Breast epithelium (tissue), 3 donors: ENCODE measurements around the gene MBD3L3.

Experiments used
- POLR2A ChIP-seq: fragments of 450-650 bp; IDR thresholded peaks from one replicate; pipeline ENCODE4 v1.6.1; 2016; ENCODE audit warnings: antibody characterized with exemption, mild to moderate bottlenecking, moderate library complexity
- TF ChIP-seq, protein P1 (sequence below), 3 donors: fragments of 450-650 bp; IDR thresholded peaks; one replicate each; pipeline ENCODE4 v1.5.1; 2016 to 2017; ENCODE audit warnings: antibody characterized with exemption in 3 of 3, mild to moderate bottlenecking in 3 of 3, moderate library complexity in 3 of 3

DNA sequence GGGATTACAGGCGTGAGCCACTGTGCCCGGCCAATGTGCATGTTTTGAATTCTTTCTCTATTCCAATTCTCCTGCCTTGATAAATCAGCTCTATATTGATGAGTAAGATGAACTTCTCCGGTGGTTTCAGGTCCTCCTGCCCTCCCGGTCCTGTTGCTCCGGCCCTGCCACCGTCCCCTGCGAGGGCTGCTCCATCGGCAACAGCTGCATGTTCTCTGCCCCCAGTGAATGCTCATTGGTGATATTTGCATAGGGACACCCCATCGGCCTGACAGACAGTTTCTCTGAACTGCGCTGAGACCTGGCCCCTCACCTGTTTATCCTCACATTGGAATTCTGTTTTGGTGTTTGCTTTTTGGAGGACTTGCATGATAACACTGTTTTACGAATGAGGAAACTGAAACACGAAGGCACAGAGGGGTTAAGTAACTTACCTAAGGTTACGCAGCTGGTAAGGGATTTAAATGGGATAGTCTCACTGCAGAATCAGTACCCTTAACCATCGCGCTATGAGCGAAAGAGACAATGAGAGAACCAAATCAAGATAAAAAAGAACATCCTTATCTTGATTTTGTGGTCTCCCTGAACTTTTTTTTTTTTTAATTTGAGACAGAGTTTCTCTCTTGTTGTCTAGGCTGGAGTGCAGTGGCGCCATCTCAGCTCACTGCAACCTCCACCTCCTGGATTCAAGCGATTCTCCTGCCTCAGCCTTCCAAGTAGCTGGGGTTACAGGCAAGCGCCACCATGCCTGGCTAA is 43.2 kb upstream of the MBD3L3 start:
- no peak for TF ChIP-seq POLR2A
- TF ChIP-seq, protein P1, sequence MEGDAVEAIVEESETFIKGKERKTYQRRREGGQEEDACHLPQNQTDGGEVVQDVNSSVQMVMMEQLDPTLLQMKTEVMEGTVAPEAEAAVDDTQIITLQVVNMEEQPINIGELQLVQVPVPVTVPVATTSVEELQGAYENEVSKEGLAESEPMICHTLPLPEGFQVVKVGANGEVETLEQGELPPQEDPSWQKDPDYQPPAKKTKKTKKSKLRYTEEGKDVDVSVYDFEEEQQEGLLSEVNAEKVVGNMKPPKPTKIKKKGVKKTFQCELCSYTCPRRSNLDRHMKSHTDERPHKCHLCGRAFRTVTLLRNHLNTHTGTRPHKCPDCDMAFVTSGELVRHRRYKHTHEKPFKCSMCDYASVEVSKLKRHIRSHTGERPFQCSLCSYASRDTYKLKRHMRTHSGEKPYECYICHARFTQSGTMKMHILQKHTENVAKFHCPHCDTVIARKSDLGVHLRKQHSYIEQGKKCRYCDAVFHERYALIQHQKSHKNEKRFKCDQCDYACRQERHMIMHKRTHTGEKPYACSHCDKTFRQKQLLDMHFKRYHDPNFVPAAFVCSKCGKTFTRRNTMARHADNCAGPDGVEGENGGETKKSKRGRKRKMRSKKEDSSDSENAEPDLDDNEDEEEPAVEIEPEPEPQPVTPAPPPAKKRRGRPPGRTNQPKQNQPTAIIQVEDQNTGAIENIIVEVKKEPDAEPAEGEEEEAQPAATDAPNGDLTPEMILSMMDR (IDR thresholded peaks at IDR 0.05), result no peak
